ENCODE measurements around the gene FN3KRP.
A peak's percentile ranks its signal among the peaks of the same experiment; 100 is the strongest.
"Not testable (repeated sequence)": the region's sequence is repeated elsewhere in the genome, so short reads cannot be mapped to it uniquely, and the experiment has no call there.

FN3KRP gene

GRCh38 chr17:82751571-82752370, 35.3 kb downstream of the FN3KRP start, which contains the start of gene TBCD:
Gene TBCD, plus strand, starts transcription at chr17:82752065. Its CDS starts 129 bp downstream, at chr17:82752194.
- Histone ChIP-seq H3K27me3 (ENCODE audit: control insufficient read depth in 1 of 2, insufficient read depth in 2 of 2, low read length in 2 of 2) (no peaks in the 10 kb centered on the region), H3K36me3 (ENCODE audit: insufficient read depth, low read length) (no peaks in the 10 kb centered on the region), H3K4me3 (ENCODE audit: low read depth in 1 of 2, low read length in 2 of 2) (peak within 1 kb of the TSS; percentile 75 to 91), H3K4me1 (ENCODE audit: insufficient read depth, low read length) (peaks cover 12% of the 10 kb centered on the region), H3K9me3 (ENCODE audit: low read length) (no peaks in the 10 kb centered on the region), H3K27ac (ENCODE audit: low read depth, low read length) (peak within 1 kb of the TSS; percentile 85), H3K9ac (ENCODE audit: low read length) (no peak within 1 kb of the TSS)

- Histone ChIP-seq H3K4me3 (ENCODE audit: low read depth in 1 of 2, low read length in 2 of 2) (peak overlapping the region; percentile 75 to 91), H3K9me3 (ENCODE audit: low read length) (no peaks in the 10 kb centered on the region), H3K27ac (ENCODE audit: low read depth, low read length) (peak overlapping the region; percentile 85), H3K9ac (ENCODE audit: low read length) (no peak overlapping the region), H3K4me1 (ENCODE audit: insufficient read depth, low read length) (peaks cover 12% of the 10 kb centered on the region), H3K27me3 (ENCODE audit: control insufficient read depth in 1 of 2, insufficient read depth in 2 of 2, low read length in 2 of 2) (no peaks in the 10 kb centered on the region), H3K36me3 (ENCODE audit: insufficient read depth, low read length) (no peaks in the 10 kb centered on the region)
Measured at GRCh38 chr17:82752371-82753200, 36.1 kb downstream of the FN3KRP start.

DNA sequence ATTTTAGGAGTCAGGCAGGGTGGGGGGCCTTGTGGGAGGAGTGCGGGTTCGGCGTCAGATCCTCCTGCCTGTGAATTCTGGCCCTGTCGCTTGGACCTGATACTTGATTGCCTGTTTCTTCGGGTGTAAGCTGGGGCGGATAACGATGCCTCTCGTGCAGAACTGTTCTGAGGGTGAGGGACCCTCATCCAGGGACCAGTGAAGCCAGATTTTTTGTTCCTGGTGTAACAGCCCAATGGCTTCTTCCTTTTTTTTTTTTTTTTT, 36.6 kb downstream of the FN3KRP start:
- Histone ChIP-seq H3K4me3 (ENCODE audit: low read depth in 1 of 2, low read length in 2 of 2) (peak overlapping the region in 1 of 2 donors; percentile 75), H3K9me3 (ENCODE audit: low read length) (no peaks in the 10 kb centered on the region), H3K36me3 (ENCODE audit: insufficient read depth, low read length) (no peaks in the 10 kb centered on the region), H3K4me1 (ENCODE audit: insufficient read depth, low read length) (peaks cover 12% of the 10 kb centered on the region), H3K9ac (ENCODE audit: low read length) (no peak overlapping the region), H3K27ac (ENCODE audit: low read depth, low read length) (no peak overlapping the region), H3K27me3 (ENCODE audit: control insufficient read depth in 1 of 2, insufficient read depth in 2 of 2, low read length in 2 of 2) (no peaks in the 10 kb centered on the region)

- Histone ChIP-seq H3K4me1 (ENCODE audit: insufficient read depth, low read length) (peaks cover 12% of the 10 kb centered on the region), H3K9me3 (ENCODE audit: low read length) (no peaks in the 10 kb centered on the region), H3K9ac (ENCODE audit: low read length) (no peak overlapping the region), H3K27me3 (ENCODE audit: control insufficient read depth in 1 of 2, insufficient read depth in 2 of 2, low read length in 2 of 2) (no peaks in the 10 kb centered on the region), H3K27ac (ENCODE audit: low read depth, low read length) (no peak overlapping the region), H3K36me3 (ENCODE audit: insufficient read depth, low read length) (no peaks in the 10 kb centered on the region), H3K4me3 (ENCODE audit: low read depth in 1 of 2, low read length in 2 of 2) (no peak overlapping the region)
Measured at GRCh38 chr17:82754297-82755208, 38.0 kb downstream of the FN3KRP start.

GRCh38 chr17:82756166-82756565, 39.7 kb downstream of the FN3KRP start:
- Histone ChIP-seq H3K4me3 (ENCODE audit: low read depth in 1 of 2, low read length in 2 of 2) (no peak overlapping the region), H3K27ac (ENCODE audit: low read depth, low read length) (no peak overlapping the region), H3K4me1 (ENCODE audit: insufficient read depth, low read length) (peaks cover 12% of the 10 kb centered on the region), H3K27me3 (ENCODE audit: control insufficient read depth in 1 of 2, insufficient read depth in 2 of 2, low read length in 2 of 2) (no peaks in the 10 kb centered on the region), H3K9ac (ENCODE audit: low read length) (no peak overlapping the region), H3K36me3 (ENCODE audit: insufficient read depth, low read length) (no peaks in the 10 kb centered on the region), H3K9me3 (ENCODE audit: low read length) (no peaks in the 10 kb centered on the region)

- H3K4me3 ChIP-seq (ENCODE audit: low read depth in 1 of 2, low read length in 2 of 2), result no peak overlapping the region
- no peaks in the 10 kb centered on the region for H3K27me3 ChIP-seq (ENCODE audit: control insufficient read depth in 1 of 2, insufficient read depth in 2 of 2, low read length in 2 of 2)
- no peaks in the 10 kb centered on the region for H3K9me3 ChIP-seq (ENCODE audit: low read length)
- H3K9ac ChIP-seq (ENCODE audit: low read length), result no peak overlapping the region
- no peaks in the 10 kb centered on the region for H3K4me1 ChIP-seq (ENCODE audit: insufficient read depth, low read length)
- no peak overlapping the region for H3K27ac ChIP-seq (ENCODE audit: low read depth, low read length)
- H3K36me3 ChIP-seq (ENCODE audit: insufficient read depth, low read length), result peaks cover 30% of the 10 kb centered on the region
Measured at GRCh38 chr17:82765371-82765770, 48.9 kb downstream of the FN3KRP start.

DNA sequence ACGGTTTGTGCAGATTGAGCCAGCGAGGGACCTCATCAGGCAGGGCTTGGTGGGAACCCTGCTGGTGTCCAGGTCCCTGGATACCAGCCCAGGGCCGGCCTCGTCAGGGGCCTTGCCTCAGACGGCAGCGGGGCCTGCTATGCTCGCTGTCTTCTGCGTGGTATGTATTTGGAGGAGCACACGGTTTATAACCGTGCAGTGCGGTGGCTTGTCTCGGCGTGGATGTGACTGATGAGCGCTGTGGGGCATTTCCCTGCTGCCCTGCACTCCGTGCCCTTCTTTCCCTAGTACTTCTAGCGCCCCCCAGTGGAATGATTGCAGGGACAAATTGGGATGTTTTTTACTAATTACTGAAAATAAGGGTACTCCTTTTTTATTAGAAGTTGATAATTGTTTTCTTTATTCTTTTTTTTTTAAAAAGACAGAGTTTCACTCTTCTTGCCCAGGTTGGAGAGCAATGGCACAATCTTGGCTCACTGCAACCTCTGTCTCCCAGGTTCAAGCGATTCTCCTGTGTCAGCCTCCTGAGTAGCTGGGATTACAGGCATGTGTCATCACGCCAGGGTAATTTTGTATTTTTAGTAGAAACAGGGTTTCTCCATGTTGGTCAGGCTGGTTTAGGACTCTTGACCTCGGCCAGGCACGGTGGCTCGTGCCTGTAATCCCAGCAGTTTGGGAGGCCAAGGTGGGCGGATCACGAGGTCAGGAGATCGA, 50.7 kb downstream of the FN3KRP start:
- Histone ChIP-seq H3K36me3 (ENCODE audit: insufficient read depth, low read length) (peaks cover 33% of the 10 kb centered on the region), H3K27me3 (ENCODE audit: control insufficient read depth in 1 of 2, insufficient read depth in 2 of 2, low read length in 2 of 2) (no peaks in the 10 kb centered on the region), H3K4me1 (ENCODE audit: insufficient read depth, low read length) (no peaks in the 10 kb centered on the region), H3K9me3 (ENCODE audit: low read length) (no peaks in the 10 kb centered on the region), H3K9ac (ENCODE audit: low read length) (no peak overlapping the region), H3K4me3 (ENCODE audit: low read depth in 1 of 2, low read length in 2 of 2) (no peak overlapping the region), H3K27ac (ENCODE audit: low read depth, low read length) (no peak overlapping the region)

- Histone ChIP-seq H3K27me3 (ENCODE audit: control insufficient read depth in 1 of 2, insufficient read depth in 2 of 2, low read length in 2 of 2) (no peaks in the 10 kb centered on the region), H3K9me3 (ENCODE audit: low read length) (no peaks in the 10 kb centered on the region), H3K27ac (ENCODE audit: low read depth, low read length) (no peak overlapping the region), H3K4me1 (ENCODE audit: insufficient read depth, low read length) (no peaks in the 10 kb centered on the region), H3K9ac (ENCODE audit: low read length) (no peak overlapping the region), H3K4me3 (ENCODE audit: low read depth in 1 of 2, low read length in 2 of 2) (no peak overlapping the region), H3K36me3 (ENCODE audit: insufficient read depth, low read length) (peaks cover 43% of the 10 kb centered on the region)
Measured at GRCh38 chr17:82769041-82769440, 52.5 kb downstream of the FN3KRP start.

GRCh38 chr17:82772026-82772425, 55.5 kb downstream of the FN3KRP start:
- H3K9me3 ChIP-seq (ENCODE audit: low read length), result no peaks in the 10 kb centered on the region
- H3K27ac ChIP-seq (ENCODE audit: low read depth, low read length), result no peak overlapping the region
- H3K4me3 ChIP-seq (ENCODE audit: low read depth in 1 of 2, low read length in 2 of 2), result no peak overlapping the region
- no peaks in the 10 kb centered on the region for H3K27me3 ChIP-seq (ENCODE audit: control insufficient read depth in 1 of 2, insufficient read depth in 2 of 2, low read length in 2 of 2)
- H3K36me3 ChIP-seq (ENCODE audit: insufficient read depth, low read length), result peaks cover 29% of the 10 kb centered on the region
- no peaks in the 10 kb centered on the region for H3K4me1 ChIP-seq (ENCODE audit: insufficient read depth, low read length)
- H3K9ac ChIP-seq (ENCODE audit: low read length), result no peak overlapping the region

DNA sequence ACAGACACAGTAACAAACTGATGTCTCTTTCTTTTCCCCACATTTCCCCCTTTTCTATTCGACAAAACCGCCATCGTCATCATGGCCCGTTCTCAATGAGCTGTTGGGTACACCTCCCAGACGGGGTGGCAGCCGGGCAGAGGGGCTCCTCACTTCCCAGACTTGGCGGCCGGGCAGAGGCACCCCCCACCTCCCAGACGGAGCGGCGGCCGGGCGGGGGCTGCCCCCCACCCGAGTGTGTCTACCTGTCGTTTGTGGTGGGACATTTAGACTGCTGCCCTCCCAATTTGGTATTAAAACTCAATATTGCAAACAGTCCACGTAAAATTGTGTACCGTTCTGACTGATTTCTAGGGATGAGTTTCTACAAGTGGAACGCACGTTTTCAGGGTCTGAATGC, 58.0 kb downstream of the FN3KRP start:
- H3K27ac ChIP-seq (ENCODE audit: low read depth, low read length), result not testable (repeated sequence)

More for the DNA sequence above, 58.0 kb downstream of the FN3KRP start:
- H3K9me3 ChIP-seq (ENCODE audit: low read length); H3K4me1 ChIP-seq (ENCODE audit: insufficient read depth, low read length); H3K27me3 ChIP-seq (ENCODE audit: control insufficient read depth in 1 of 2, insufficient read depth in 2 of 2, low read length in 2 of 2); H3K9ac ChIP-seq (ENCODE audit: low read length): not testable (repeated sequence)
- peak overlapping the region in 1 of 2 donors; percentile 45 for H3K4me3 ChIP-seq (ENCODE audit: low read depth in 1 of 2, low read length in 2 of 2)
- peaks cover 14% of the 10 kb centered on the region for H3K36me3 ChIP-seq (ENCODE audit: insufficient read depth, low read length)

Measured in muscle layer of colon (tissue), 2 donors.